Measurements from ENCODE around the gene TMEM131.

TMEM131 gene

DNA sequence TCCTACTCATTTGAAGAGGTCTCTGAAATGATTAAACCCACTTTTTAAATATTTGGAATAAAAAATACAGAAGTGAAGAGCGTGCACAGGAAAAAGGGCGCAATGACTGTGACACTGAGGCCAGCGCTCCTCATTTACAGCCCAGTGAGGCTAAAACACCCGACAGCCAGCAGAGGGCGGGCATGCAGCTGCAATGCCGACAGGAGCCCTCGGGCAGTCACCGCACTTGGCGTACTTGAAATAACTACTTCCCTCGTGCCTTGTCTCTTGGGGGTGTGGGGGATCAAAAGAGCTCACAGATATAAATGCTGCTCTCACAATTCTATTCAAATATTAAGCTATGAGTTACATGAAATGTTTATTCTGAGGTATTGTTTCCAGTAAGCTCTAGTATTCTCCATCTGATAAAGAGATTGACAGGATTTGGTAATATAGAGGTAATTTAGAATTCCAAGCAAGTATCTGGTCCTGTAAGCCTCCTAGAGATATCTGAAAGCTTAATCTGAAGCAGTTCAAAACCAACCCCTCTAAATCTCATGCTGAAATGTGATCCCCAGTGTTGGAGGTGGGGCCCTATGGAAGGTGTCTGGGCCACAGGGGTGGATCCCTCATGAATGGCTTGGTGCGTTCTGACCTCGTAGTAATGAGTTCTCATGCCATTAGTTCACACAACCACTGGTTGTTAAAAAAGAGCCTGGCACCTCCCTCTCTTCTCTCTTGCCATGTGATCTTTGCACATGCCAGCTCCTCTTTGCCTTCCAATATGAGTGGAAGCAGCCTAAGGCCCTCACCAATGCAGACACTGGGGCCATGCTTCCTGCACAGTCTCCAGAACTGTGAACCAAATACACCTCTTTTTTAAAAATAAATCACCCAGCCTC lies 188.8 kb downstream of the TMEM131 start:
- no peak overlapping the region for H3K4me2 ChIP-seq (ENCODE audit: insufficient read depth, low read length, poor library complexity, severe bottlenecking)
- no peak overlapping the region for H2AFZ ChIP-seq (ENCODE audit: low read length)
- H3K4me3 ChIP-seq (ENCODE audit: low read length in 2 of 2), result no peak overlapping the region
- WGBS, 2 donors (ENCODE audit: extremely low coverage in 2 of 2, insufficient read length in 2 of 2, insufficient replicate concordance in 1 of 2), result no CpG with 5 or more reads among the region's 12 CpGs
- no peak overlapping the region for H3K9ac ChIP-seq (ENCODE audit: low read depth, low read length, poor library complexity)
- peaks cover 0 to 3% of the 10 kb centered on the region in 2 donors for H3K4me1 ChIP-seq (ENCODE audit: control insufficient read depth in 2 of 2, insufficient read depth in 1 of 2, low read depth in 1 of 2, low read length in 2 of 2)
- H3K27ac ChIP-seq (replicated peaks; ENCODE audit: low read length), result no peak overlapping the region
- H3K27me3 ChIP-seq (ENCODE audit: control insufficient read depth in 3 of 3, insufficient read depth in 3 of 3, low read depth in 1 of 3, low read length in 3 of 3), result no peaks in the 10 kb centered on the region
- no peak overlapping the region for H3K4ac ChIP-seq (ENCODE audit: low read length)
- H2BK120ac ChIP-seq (ENCODE audit: low read depth, low read length), result no peak overlapping the region
- no peak overlapping the region for H2BK12ac ChIP-seq (ENCODE audit: low read length)
- no peaks in the 10 kb centered on the region for H3K9me3 ChIP-seq (replicated peaks in 1 of 2; ENCODE audit: control insufficient read depth in 2 of 2, insufficient read depth in 1 of 2, low read depth in 1 of 2, low read length in 2 of 2)
- H4K91ac ChIP-seq (ENCODE audit: low read depth, low read length, poor library complexity), result no peak overlapping the region
- no peak overlapping the region for H2AK5ac ChIP-seq (ENCODE audit: low read depth, low read length)
- no peak overlapping the region for H3K18ac ChIP-seq (ENCODE audit: low read length)
- peaks cover 5 to 69% of the 10 kb centered on the region in 2 donors for H3K36me3 ChIP-seq (replicated peaks in 1 of 2; ENCODE audit: control insufficient read depth in 2 of 2, insufficient read depth in 2 of 2, low read length in 2 of 2)
- no peak overlapping the region for H3K23ac ChIP-seq (ENCODE audit: low read depth, low read length, poor library complexity)
- no peak overlapping the region for H4K8ac ChIP-seq (ENCODE audit: low read depth, low read length)
- DNase-seq (ENCODE audit: low spot score), result peak; percentile 55
- no peak overlapping the region for H3K14ac ChIP-seq (ENCODE audit: low read length)
- H2BK5ac ChIP-seq (ENCODE audit: low read length), result no peak overlapping the region
- H2BK15ac ChIP-seq (ENCODE audit: low read length), result no peak overlapping the region
- H3K79me1 ChIP-seq (ENCODE audit: low read depth, low read length), result no peaks in the 10 kb centered on the region

DNA sequence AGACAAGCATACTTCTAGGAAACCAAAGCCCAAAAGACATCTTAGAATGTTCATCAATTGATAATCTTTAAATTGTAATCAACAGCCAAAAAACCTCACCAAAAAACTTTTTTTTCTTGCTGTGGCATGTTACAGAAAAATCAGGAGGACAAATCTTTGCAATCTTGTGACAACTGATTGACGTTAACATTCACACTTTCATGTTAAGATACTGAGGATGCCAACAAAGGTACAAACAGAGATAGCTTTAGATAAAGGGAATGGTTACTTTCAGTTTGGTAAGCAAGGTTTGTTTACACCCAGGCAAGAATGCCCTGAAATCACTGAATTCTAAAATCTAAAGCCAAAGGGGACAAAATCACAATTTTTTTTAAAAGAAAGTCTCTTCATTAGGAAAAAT lies 190.0 kb downstream of the TMEM131 start:
- Histone ChIP-seq H3K36me3 (replicated peaks in 1 of 2; ENCODE audit: control insufficient read depth in 2 of 2, insufficient read depth in 2 of 2, low read length in 2 of 2) (peaks cover 5 to 69% of the 10 kb centered on the region in 2 donors), H2BK12ac (ENCODE audit: low read length) (no peak overlapping the region), H3K4me2 (ENCODE audit: insufficient read depth, low read length, poor library complexity, severe bottlenecking) (no peak overlapping the region), H2BK15ac (ENCODE audit: low read length) (no peak overlapping the region), H3K9ac (ENCODE audit: low read depth, low read length, poor library complexity) (no peak overlapping the region), H3K23ac (ENCODE audit: low read depth, low read length, poor library complexity) (no peak overlapping the region), H3K27me3 (ENCODE audit: control insufficient read depth in 3 of 3, insufficient read depth in 3 of 3, low read depth in 1 of 3, low read length in 3 of 3) (no peaks in the 10 kb centered on the region), H3K4me3 (ENCODE audit: low read length in 2 of 2) (no peak overlapping the region), H3K4ac (ENCODE audit: low read length) (no peak overlapping the region), H3K18ac (ENCODE audit: low read length) (no peak overlapping the region), H2AFZ (ENCODE audit: low read length) (no peak overlapping the region), H3K27ac (replicated peaks; ENCODE audit: low read length) (no peak overlapping the region), H3K9me3 (replicated peaks in 1 of 2; ENCODE audit: control insufficient read depth in 2 of 2, insufficient read depth in 1 of 2, low read depth in 1 of 2, low read length in 2 of 2) (no peaks in the 10 kb centered on the region), H3K14ac (ENCODE audit: low read length) (no peak overlapping the region), H3K4me1 (ENCODE audit: control insufficient read depth in 2 of 2, insufficient read depth in 1 of 2, low read depth in 1 of 2, low read length in 2 of 2) (peaks cover 0 to 3% of the 10 kb centered on the region in 2 donors), H4K8ac (ENCODE audit: low read depth, low read length) (no peak overlapping the region), H2AK5ac (ENCODE audit: low read depth, low read length) (no peak overlapping the region), H2BK5ac (ENCODE audit: low read length) (no peak overlapping the region), H3K79me1 (ENCODE audit: low read depth, low read length) (no peaks in the 10 kb centered on the region), H2BK120ac (ENCODE audit: low read depth, low read length) (no peak overlapping the region), H4K91ac (ENCODE audit: low read depth, low read length, poor library complexity) (no peak overlapping the region)
- DNase-seq (ENCODE audit: low spot score), result no peak
- no CpG with 5 or more reads among the region's 1 CpG for WGBS, 2 donors (ENCODE audit: extremely low coverage in 2 of 2, insufficient read length in 2 of 2, insufficient replicate concordance in 1 of 2)

DNA sequence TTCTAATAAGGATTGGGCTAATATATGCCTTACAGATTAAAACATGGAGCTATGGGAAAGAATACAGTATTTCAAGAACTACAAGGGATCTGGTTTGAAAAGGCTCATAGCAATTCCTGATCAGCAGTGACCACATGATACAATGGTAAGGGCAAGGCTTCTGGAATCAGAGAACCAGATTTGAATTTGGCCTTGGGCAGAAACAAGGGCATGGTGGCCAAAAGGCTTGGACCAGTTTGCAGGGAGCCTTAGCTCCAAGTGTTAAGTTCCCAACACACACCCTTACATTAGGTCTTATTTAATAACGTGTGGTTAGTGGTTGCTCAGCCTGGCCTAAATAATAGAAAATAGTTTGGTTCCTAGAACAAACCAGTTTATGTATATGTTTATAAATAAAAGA lies 194.7 kb downstream of the TMEM131 start:
- H3K18ac ChIP-seq (ENCODE audit: low read length), result no peak overlapping the region
- H2BK15ac ChIP-seq (ENCODE audit: low read length), result no peak overlapping the region
- no peak overlapping the region for H2AFZ ChIP-seq (ENCODE audit: low read length)
- no peak for DNase-seq (ENCODE audit: low spot score)
- peaks cover 0 to 85% of the 10 kb centered on the region in 2 donors for H3K36me3 ChIP-seq (replicated peaks in 1 of 2; ENCODE audit: control insufficient read depth in 2 of 2, insufficient read depth in 2 of 2, low read length in 2 of 2)
- H3K4me2 ChIP-seq (ENCODE audit: insufficient read depth, low read length, poor library complexity, severe bottlenecking), result no peak overlapping the region
- no peak overlapping the region for H3K23ac ChIP-seq (ENCODE audit: low read depth, low read length, poor library complexity)
- H3K4me1 ChIP-seq (ENCODE audit: control insufficient read depth in 2 of 2, insufficient read depth in 1 of 2, low read depth in 1 of 2, low read length in 2 of 2), result no peaks in the 10 kb centered on the region
- WGBS, 2 donors (ENCODE audit: extremely low coverage in 2 of 2, insufficient read length in 2 of 2, insufficient replicate concordance in 1 of 2), result no CpG with 5 or more reads among the region's 1 CpG
- H3K9me3 ChIP-seq (replicated peaks in 1 of 2; ENCODE audit: control insufficient read depth in 2 of 2, insufficient read depth in 1 of 2, low read depth in 1 of 2, low read length in 2 of 2), result no peaks in the 10 kb centered on the region
- no peak overlapping the region for H3K9ac ChIP-seq (ENCODE audit: low read depth, low read length, poor library complexity)
- no peak overlapping the region for H2BK120ac ChIP-seq (ENCODE audit: low read depth, low read length)
- no peak overlapping the region for H2AK5ac ChIP-seq (ENCODE audit: low read depth, low read length)
- H3K4me3 ChIP-seq (ENCODE audit: low read length in 2 of 2), result no peak overlapping the region
- H3K27me3 ChIP-seq (ENCODE audit: control insufficient read depth in 3 of 3, insufficient read depth in 3 of 3, low read depth in 1 of 3, low read length in 3 of 3), result no peaks in the 10 kb centered on the region
- H3K27ac ChIP-seq (replicated peaks; ENCODE audit: low read length), result no peak overlapping the region
- H4K91ac ChIP-seq (ENCODE audit: low read depth, low read length, poor library complexity), result no peak overlapping the region
- no peaks in the 10 kb centered on the region for H3K79me1 ChIP-seq (ENCODE audit: low read depth, low read length)
- no peak overlapping the region for H2BK5ac ChIP-seq (ENCODE audit: low read length)
- H3K14ac ChIP-seq (ENCODE audit: low read length), result no peak overlapping the region
- H3K4ac ChIP-seq (ENCODE audit: low read length), result no peak overlapping the region
- H2BK12ac ChIP-seq (ENCODE audit: low read length), result no peak overlapping the region
- H4K8ac ChIP-seq (ENCODE audit: low read depth, low read length), result no peak overlapping the region

DNA sequence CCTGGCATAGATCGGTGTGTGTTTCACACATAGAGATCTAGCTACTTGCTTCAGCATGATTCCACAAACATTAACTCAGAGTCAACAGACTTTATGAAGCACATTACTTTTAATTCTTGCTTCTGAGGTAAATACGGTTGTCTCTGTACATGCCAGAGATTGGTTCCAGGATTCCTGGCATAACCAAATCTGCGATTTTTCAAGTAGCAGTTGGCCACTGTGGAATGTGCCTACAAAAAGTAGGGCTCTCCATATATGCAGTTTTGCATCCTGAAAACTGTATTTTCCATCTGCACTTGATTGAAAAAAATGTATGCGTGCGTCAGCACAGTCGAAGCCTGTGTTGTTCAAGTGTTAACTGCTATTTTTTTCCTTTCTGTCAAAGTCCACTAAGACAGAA lies 197.3 kb downstream of the TMEM131 start:
- Histone ChIP-seq H2BK120ac (ENCODE audit: low read depth, low read length) (no peak overlapping the region), H3K18ac (ENCODE audit: low read length) (no peak overlapping the region), H4K91ac (ENCODE audit: low read depth, low read length, poor library complexity) (no peak overlapping the region), H2AK5ac (ENCODE audit: low read depth, low read length) (no peak overlapping the region), H2BK5ac (ENCODE audit: low read length) (no peak overlapping the region), H3K4me2 (ENCODE audit: insufficient read depth, low read length, poor library complexity, severe bottlenecking) (no peak overlapping the region), H3K4ac (ENCODE audit: low read length) (no peak overlapping the region), H3K79me1 (ENCODE audit: low read depth, low read length) (no peaks in the 10 kb centered on the region), H3K23ac (ENCODE audit: low read depth, low read length, poor library complexity) (no peak overlapping the region), H3K27ac (replicated peaks; ENCODE audit: low read length) (no peak overlapping the region), H3K9me3 (replicated peaks in 1 of 2; ENCODE audit: control insufficient read depth in 2 of 2, insufficient read depth in 1 of 2, low read depth in 1 of 2, low read length in 2 of 2) (no peaks in the 10 kb centered on the region), H3K4me3 (ENCODE audit: low read length in 2 of 2) (no peak overlapping the region), H3K36me3 (replicated peaks in 1 of 2; ENCODE audit: control insufficient read depth in 2 of 2, insufficient read depth in 2 of 2, low read length in 2 of 2) (peaks cover 0 to 82% of the 10 kb centered on the region in 2 donors), H2BK15ac (ENCODE audit: low read length) (no peak overlapping the region), H2BK12ac (ENCODE audit: low read length) (no peak overlapping the region), H3K4me1 (ENCODE audit: control insufficient read depth in 2 of 2, insufficient read depth in 1 of 2, low read depth in 1 of 2, low read length in 2 of 2) (no peaks in the 10 kb centered on the region), H2AFZ (ENCODE audit: low read length) (no peak overlapping the region), H3K9ac (ENCODE audit: low read depth, low read length, poor library complexity) (no peak overlapping the region), H3K14ac (ENCODE audit: low read length) (no peak overlapping the region), H4K8ac (ENCODE audit: low read depth, low read length) (no peak overlapping the region), H3K27me3 (ENCODE audit: control insufficient read depth in 3 of 3, insufficient read depth in 3 of 3, low read depth in 1 of 3, low read length in 3 of 3) (no peaks in the 10 kb centered on the region)
- DNase-seq (ENCODE audit: low spot score), result no peak
- no CpG with 5 or more reads among the region's 6 CpGs for WGBS, 2 donors (ENCODE audit: extremely low coverage in 2 of 2, insufficient read length in 2 of 2, insufficient replicate concordance in 1 of 2)

All from neuronal stem cell (in vitro differentiated cells).